Fibroblast of the aortic adventitia (primary cell): Measurements from ENCODE around the gene KRT6C. TPM values are rescaled to one million over a fixed set of nuclear protein-coding genes. Genes with fewer than 3 reads are reported as not detected.

ENCODE experiments used
- DNase-seq: peaks from one replicate; pipeline ENCODE4 v3.0.0-alpha.2; 2010; ENCODE audit warnings: low read depth
- H3K4me3 ChIP-seq: 2 replicates; pipeline ENCODE4 v1.5.1; 2011; ENCODE audit warnings: low read depth, mild to moderate bottlenecking, control low read depth, low read length, moderate library complexity
- total RNA-seq: library from RNA; depleted of rRNA; stranded (reverse); fragments of >200 nt; gene quantifications from 2 replicates; pipeline ENCODE4 v1.2.3, GENCODE V29; 2012; ENCODE audit warnings: low replicate concordance
- TF ChIP-seq, protein P1 (sequence below): IDR thresholded peaks from 2 replicates; pipeline ENCODE4 v1.5.1; 2011; ENCODE audit warnings: mild to moderate bottlenecking, low read length, control low read depth, inconsistent platforms; ENCODE audit not compliant: insufficient read depth

KRT6C gene
- total RNA-seq, 1 donor, result not detected

- no peak overlapping the region for H3K4me3 ChIP-seq
- TF ChIP-seq, protein P1, sequence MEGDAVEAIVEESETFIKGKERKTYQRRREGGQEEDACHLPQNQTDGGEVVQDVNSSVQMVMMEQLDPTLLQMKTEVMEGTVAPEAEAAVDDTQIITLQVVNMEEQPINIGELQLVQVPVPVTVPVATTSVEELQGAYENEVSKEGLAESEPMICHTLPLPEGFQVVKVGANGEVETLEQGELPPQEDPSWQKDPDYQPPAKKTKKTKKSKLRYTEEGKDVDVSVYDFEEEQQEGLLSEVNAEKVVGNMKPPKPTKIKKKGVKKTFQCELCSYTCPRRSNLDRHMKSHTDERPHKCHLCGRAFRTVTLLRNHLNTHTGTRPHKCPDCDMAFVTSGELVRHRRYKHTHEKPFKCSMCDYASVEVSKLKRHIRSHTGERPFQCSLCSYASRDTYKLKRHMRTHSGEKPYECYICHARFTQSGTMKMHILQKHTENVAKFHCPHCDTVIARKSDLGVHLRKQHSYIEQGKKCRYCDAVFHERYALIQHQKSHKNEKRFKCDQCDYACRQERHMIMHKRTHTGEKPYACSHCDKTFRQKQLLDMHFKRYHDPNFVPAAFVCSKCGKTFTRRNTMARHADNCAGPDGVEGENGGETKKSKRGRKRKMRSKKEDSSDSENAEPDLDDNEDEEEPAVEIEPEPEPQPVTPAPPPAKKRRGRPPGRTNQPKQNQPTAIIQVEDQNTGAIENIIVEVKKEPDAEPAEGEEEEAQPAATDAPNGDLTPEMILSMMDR, result no peak
- DNase-seq, result no peak
Observed at GRCh38 chr12:52486166-52487105, 12.8 kb upstream of the KRT6C start.

DNA sequence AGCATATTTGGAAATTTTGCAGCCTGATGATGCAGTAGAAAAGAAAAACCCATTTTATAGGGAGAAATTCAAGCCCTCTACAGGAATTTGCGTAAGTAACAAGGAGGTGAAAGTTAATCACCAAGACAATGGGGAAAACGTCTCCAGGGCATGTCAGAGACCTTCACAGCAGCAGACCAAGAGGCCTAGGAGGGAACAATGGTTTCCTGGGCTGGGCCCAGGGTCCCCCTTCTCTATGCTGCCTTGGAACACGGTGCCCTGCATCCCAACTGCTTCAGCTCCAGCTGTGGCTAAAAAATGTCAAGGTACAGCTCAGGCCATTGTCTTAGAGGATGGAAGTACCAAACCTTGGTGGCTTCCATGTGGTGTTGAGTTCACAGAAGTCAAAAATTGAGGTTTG is 6.5 kb upstream of the KRT6C start:
- TF ChIP-seq, protein P1, result no peak
- DNase-seq, result no peak
- H3K4me3 ChIP-seq, result no peak overlapping the region

DNA sequence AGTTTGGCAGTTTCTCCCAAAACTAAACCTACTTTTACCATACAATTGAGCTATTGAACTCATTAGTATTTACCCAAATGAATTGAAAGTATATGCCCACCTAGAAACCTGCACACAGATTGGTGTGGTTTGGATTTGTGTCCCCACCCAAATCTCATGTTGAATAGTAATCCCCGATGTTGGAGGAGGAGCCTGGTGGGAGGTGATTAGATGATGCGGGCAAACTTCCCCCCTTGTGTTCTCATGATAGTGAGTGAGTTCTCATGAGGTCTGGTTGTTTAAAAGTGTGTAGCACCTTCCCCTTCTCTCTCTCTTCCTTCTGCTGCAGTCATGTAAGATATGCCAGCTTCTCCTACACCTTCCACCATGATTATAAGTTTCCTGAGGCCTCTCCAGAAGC is 4.0 kb upstream of the KRT6C start:
- no peak for DNase-seq
- no peak overlapping the region for H3K4me3 ChIP-seq
- TF ChIP-seq, protein P1, result no peak

DNA sequence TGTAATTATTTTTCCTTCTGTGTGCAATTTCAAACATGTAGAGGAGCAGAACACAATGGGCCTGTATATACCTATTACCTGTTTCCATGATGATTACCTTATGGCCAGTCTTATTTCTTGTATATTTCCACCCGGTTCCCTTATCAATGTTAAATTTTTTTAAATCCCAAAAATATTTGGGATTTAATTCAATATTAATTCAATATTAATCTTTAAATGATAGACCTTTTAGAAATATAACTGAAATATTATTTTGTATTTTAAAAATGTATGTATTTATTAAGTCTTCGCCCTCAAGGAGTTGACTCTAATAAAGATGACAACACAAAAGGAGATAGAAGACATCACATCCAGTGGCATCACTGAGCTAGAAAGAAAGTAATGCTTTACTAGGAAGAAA is 607 bp upstream of the KRT6C start:
- TF ChIP-seq, protein P1, result no peak
- DNase-seq, result no peak
- H3K4me3 ChIP-seq, result no peak overlapping the region

GRCh38 chr12:52469853-52470252 is 3.8 kb downstream of the KRT6C start:
- no peak for DNase-seq
- TF ChIP-seq, protein P1, result no peak
- no peak overlapping the region for H3K4me3 ChIP-seq

DNA sequence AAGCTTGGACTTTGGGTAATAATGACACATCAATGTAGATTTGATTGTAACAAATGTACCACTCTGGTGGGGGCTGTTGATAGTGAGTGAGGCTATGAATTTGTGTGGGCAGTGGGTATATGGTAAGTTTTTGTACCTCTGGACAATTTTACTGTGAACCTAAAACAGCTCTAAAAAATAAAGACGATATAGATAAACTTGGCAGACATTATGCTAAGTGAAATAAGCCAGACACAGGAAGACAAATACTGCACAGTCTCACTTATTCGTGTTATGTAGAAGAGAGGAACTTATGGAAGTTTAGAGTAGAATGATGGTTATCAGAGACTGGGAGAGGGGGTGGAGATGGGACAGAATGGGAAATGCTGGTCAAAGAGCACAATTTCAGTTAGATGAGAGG is 8.7 kb downstream of the KRT6C start:
- TF ChIP-seq, protein P1, result no peak
- no peak overlapping the region for H3K4me3 ChIP-seq

More for the DNA sequence above, 8.7 kb downstream of the KRT6C start:
- DNase-seq, result no peak
